Neural crest cell (in vitro differentiated cells): ENCODE measurements around the gene MCF2L. TPM values are rescaled to one million over a fixed set of nuclear protein-coding genes. Genes with fewer than 3 reads are reported as not detected.

ENCODE experiments used
- DNase-seq: peaks from one replicate; pipeline ENCODE4 v3.0.0; 2021; ENCODE audit warnings: low read depth, mixed read lengths, low spot score
- H3K27ac Mint-ChIP-seq: one replicate; pipeline ENCODE4 v1.8.0; 2021; ENCODE audit warnings: mild to moderate bottlenecking, mixed read lengths; ENCODE audit not compliant: unreplicated experiment
- H3K27me3 Mint-ChIP-seq: 2 replicates; pipeline ENCODE4 v1.8.0; 2021; ENCODE audit warnings: low read depth, mild to moderate bottlenecking, mixed read lengths
- H3K36me3 Mint-ChIP-seq: 2 replicates; pipeline ENCODE4 v1.8.0; 2021; ENCODE audit warnings: low read depth, mild to moderate bottlenecking, mixed read lengths
- H3K4me1 Mint-ChIP-seq: 2 replicates; pipeline ENCODE4 v1.8.0; 2021; ENCODE audit warnings: mixed read lengths
- H3K4me3 Mint-ChIP-seq: one replicate; pipeline ENCODE4 v1.8.0; 2021; ENCODE audit warnings: mild to moderate bottlenecking, mixed read lengths
- H3K9me3 Mint-ChIP-seq: 2 replicates; pipeline ENCODE4 v1.8.0; 2021; ENCODE audit warnings: mixed read lengths
- total RNA-seq: library from RNA; stranded (reverse); gene quantifications from 2 replicates; pipeline ENCODE4 v1.2.1, GENCODE V29; 2021
- TF ChIP-seq, protein P1 (sequence below): fragments of 200-600 bp; sonication (generic); conservative IDR thresholded peaks from 2 replicates; pipeline ENCODE4 v1.5.0; 2021; ENCODE audit warnings: antibody characterized with exemption, mild to moderate bottlenecking

MCF2L gene
- total RNA-seq, 1 donor from 2014 or later = 59.9 TPM

GRCh38 chr13:113148407-113148806 lies 179.4 kb downstream of the MCF2L start:
- Mint-ChIP-seq H3K4me1 (peaks cover 9% of the 10 kb centered on the region), H3K27me3 (peaks cover 21% of the 10 kb centered on the region), H3K9me3 (no peaks in the 10 kb centered on the region), H3K4me3 (no peak overlapping the region), H3K36me3 (no peaks in the 10 kb centered on the region), H3K27ac (peak overlapping the region; percentile 71)
- no peak for DNase-seq
- TF ChIP-seq, protein P1, sequence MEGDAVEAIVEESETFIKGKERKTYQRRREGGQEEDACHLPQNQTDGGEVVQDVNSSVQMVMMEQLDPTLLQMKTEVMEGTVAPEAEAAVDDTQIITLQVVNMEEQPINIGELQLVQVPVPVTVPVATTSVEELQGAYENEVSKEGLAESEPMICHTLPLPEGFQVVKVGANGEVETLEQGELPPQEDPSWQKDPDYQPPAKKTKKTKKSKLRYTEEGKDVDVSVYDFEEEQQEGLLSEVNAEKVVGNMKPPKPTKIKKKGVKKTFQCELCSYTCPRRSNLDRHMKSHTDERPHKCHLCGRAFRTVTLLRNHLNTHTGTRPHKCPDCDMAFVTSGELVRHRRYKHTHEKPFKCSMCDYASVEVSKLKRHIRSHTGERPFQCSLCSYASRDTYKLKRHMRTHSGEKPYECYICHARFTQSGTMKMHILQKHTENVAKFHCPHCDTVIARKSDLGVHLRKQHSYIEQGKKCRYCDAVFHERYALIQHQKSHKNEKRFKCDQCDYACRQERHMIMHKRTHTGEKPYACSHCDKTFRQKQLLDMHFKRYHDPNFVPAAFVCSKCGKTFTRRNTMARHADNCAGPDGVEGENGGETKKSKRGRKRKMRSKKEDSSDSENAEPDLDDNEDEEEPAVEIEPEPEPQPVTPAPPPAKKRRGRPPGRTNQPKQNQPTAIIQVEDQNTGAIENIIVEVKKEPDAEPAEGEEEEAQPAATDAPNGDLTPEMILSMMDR = no peak

DNA sequence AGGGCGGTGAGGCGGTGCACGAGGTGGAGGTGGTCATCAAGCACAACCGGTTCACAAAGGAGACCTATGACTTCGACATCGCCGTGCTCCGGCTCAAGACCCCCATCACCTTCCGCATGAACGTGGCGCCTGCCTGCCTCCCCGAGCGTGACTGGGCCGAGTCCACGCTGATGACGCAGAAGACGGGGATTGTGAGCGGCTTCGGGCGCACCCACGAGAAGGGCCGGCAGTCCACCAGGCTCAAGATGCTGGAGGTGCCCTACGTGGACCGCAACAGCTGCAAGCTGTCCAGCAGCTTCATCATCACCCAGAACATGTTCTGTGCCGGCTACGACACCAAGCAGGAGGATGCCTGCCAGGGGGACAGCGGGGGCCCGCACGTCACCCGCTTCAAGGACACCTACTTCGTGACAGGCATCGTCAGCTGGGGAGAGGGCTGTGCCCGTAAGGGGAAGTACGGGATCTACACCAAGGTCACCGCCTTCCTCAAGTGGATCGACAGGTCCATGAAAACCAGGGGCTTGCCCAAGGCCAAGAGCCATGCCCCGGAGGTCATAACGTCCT lies 180.0 kb downstream of the MCF2L start:
- DNase-seq = no peak
- H3K27me3 Mint-ChIP-seq = peaks cover 25% of the 10 kb centered on the region
- TF ChIP-seq, protein P1 = no peak
- no peaks in the 10 kb centered on the region for H3K9me3 Mint-ChIP-seq
- H3K4me1 Mint-ChIP-seq = peaks cover 13% of the 10 kb centered on the region
- H3K36me3 Mint-ChIP-seq = no peaks in the 10 kb centered on the region
- no peak overlapping the region for H3K4me3 Mint-ChIP-seq
- H3K27ac Mint-ChIP-seq = no peak overlapping the region

Other genes with a start within 250 kb of the MCF2L start
- gene F7, start 136.6 kb downstream of the MCF2L start, total RNA-seq = 1.0 and 1.2 TPM in 2 replicates
- 0.89 and 1.0 TPM in 2 replicates for gene F10, start 153.6 kb downstream of the MCF2L start, total RNA-seq
- not detected in 2 replicates for gene PROZ, start 189.4 kb downstream of the MCF2L start, total RNA-seq
- 56.9 and 60.4 TPM in 2 replicates for gene PCID2, start 239.5 kb downstream of the MCF2L start, total RNA-seq
- 63.0 and 63.9 TPM in 2 replicates for gene CUL4A, start 240.4 kb downstream of the MCF2L start, total RNA-seq